Keratinocyte (primary cell): ENCODE measurements around the gene DNPH1. TPM values are rescaled to one million over a fixed set of nuclear protein-coding genes. Genes with fewer than 3 reads are reported as not detected.

Experiments used
- DNase-seq: peaks from one replicate; pipeline ENCODE4 v3.0.0-alpha.2; 2011; ENCODE audit warnings: low read depth, missing footprints, low spot score
- FAIRE-seq: peaks from 2 replicates; lab custom pipeline; 2011; peaks lifted over from hg19 to GRCh38; lab: Jason Lieb, UNC
- H2AFZ ChIP-seq: 2 replicates; pipeline ENCODE4 v1.6.0; 2012; ENCODE audit warnings: low read length, control low read depth, inconsistent platforms; ENCODE audit not compliant: control insufficient read depth
- H3K27ac ChIP-seq: 2 replicates; pipeline ENCODE4 v1.5.1; 2011; ENCODE audit warnings: low read length; ENCODE audit not compliant: control insufficient read depth, insufficient read depth
- H3K27me3 ChIP-seq: 3 replicates; pipeline ENCODE4 v1.6.0; 2011; ENCODE audit warnings: low read length; ENCODE audit not compliant: control insufficient read depth, insufficient read depth; ENCODE audit errors: extremely low read depth
- H3K36me3 ChIP-seq, 2 experiments: 2 replicates in 1 of 2; 3 replicates in 1 of 2; pipeline ENCODE4 v1.5.1; 2011; ENCODE audit warnings: low read length in 2 of 2, mild to moderate bottlenecking in 1 of 2; ENCODE audit not compliant: control insufficient read depth in 2 of 2, insufficient read depth in 2 of 2; ENCODE audit errors: extremely low read depth in 1 of 2
- H3K4me1 ChIP-seq: 3 replicates; pipeline ENCODE4 v1.5.1; 2011; ENCODE audit warnings: low read length; ENCODE audit not compliant: control insufficient read depth, insufficient read depth; ENCODE audit errors: extremely low read depth
- H3K4me2 ChIP-seq: 3 replicates; pipeline ENCODE4 v1.6.0; 2011; ENCODE audit warnings: low read depth, low read length; ENCODE audit not compliant: control insufficient read depth, insufficient read depth; ENCODE audit errors: extremely low read depth
- H3K4me3 ChIP-seq, 3 experiments: fragments of 200-600 bp in 1 of 3; sonication (generic) in 1 of 3; 2 replicates in 2 of 3; 3 replicates in 1 of 3; pipeline ENCODE4 v1.5.1; 2011 to 2016; ENCODE audit warnings: low read length in 3 of 3, mild to moderate bottlenecking in 3 of 3, control low read depth in 2 of 3, inconsistent platforms in 1 of 3, low read depth in 1 of 3, mixed read lengths in 1 of 3, mixed run types in 1 of 3, moderate library complexity in 1 of 3; ENCODE audit not compliant: control insufficient read depth in 2 of 3, insufficient read depth in 2 of 3; ENCODE audit errors: extremely low read depth in 1 of 3
- H3K79me2 ChIP-seq: 2 replicates; pipeline ENCODE4 v1.6.0; 2012; ENCODE audit warnings: low read length; ENCODE audit not compliant: control insufficient read depth, insufficient read depth
- H3K9ac ChIP-seq: 3 replicates; pipeline ENCODE4 v1.6.0; 2011; ENCODE audit warnings: low read length; ENCODE audit not compliant: control insufficient read depth, insufficient read depth; ENCODE audit errors: extremely low read depth
- H3K9me1 ChIP-seq: 3 replicates; pipeline ENCODE4 v1.6.0; 2011; ENCODE audit warnings: low read length; ENCODE audit not compliant: control insufficient read depth, insufficient read depth; ENCODE audit errors: extremely low read depth
- H3K9me3 ChIP-seq: 2 replicates; pipeline ENCODE4 v1.5.1; 2012; ENCODE audit warnings: low read depth, low read length; ENCODE audit not compliant: control insufficient read depth
- H4K20me1 ChIP-seq: 3 replicates; pipeline ENCODE4 v1.6.0; 2011; ENCODE audit warnings: low read length; ENCODE audit not compliant: control insufficient read depth, insufficient read depth; ENCODE audit errors: extremely low read depth
- CTCF ChIP-seq, 3 experiments: IDR thresholded peaks in 1 of 3; conservative IDR thresholded peaks in 1 of 3; optimal IDR thresholded peaks in 1 of 3; 2 replicates in 2 of 3; 3 replicates in 1 of 3; pipeline versions ENCODE3 to v1.5.1; 2011; ENCODE audit warnings: low read length in 3 of 3, mild to moderate bottlenecking in 3 of 3, moderate library complexity in 2 of 3, control low read depth in 1 of 3, inconsistent platforms in 1 of 3; ENCODE audit not compliant: insufficient read depth in 2 of 3; ENCODE audit errors: extremely low read depth in 1 of 3
- EZH2 ChIP-seq: IDR thresholded peaks from one replicate; pipeline ENCODE4 v1.6.1; 2012; ENCODE audit warnings: inconsistent platforms, mild to moderate bottlenecking, low read length, moderate library complexity
- dilution Hi-C: fragments of 300-500 bp; cut with MboI; formaldehyde crosslinking; loops from one replicate; pipeline ENCODE4 v1.7.0; 2020; ENCODE audit warnings: low sequenced_read_pairs; ENCODE audit not compliant: extremely low pct_ligation_motif_present
- polyA plus RNA-seq, 5 experiments: library from polyadenylated mRNA; depleted of rRNA in 3 of 5; stranded (reverse) in 3 of 5; stranded (forward) in 1 of 5; unstranded in 1 of 5; fragments of >200 nt; gene quantifications; 1 replicate in 1 of 5; 2 replicates in 3 of 5; 3 replicates in 1 of 5; pipeline versions ENCODE4 v1.2.1 to v1.2.3, GENCODE V29; 2011 to 2012; ENCODE audit warnings: missing spikeins in 2 of 5, low read depth in 1 of 5, low replicate concordance in 1 of 5

DNPH1 gene
- polyA plus RNA-seq, 1 donor (not counting 4 experiments of a cell fraction or from before 2014, with no cell fraction given) = 73.9 TPM

DNA sequence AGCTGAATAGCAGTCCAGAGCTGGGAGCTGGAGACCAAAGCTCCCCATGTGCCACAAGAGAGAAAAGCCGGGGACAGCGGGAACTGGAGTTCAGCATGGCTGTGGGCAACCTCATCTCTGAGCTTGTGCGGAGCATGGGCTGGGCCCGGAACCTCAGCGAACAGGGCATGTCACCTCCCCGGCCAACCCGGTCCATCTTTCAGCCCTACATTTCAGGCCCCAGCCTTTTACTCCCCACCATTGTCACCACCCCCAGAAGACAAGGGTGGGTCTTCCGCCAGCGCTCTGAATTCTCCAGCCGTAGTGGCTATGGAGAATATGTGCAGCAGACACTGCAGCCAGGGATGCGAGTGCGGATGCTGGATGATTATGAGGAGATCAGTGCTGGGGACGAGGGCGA, 43.3 kb downstream of the DNPH1 start:
- H3K36me3 ChIP-seq = peaks cover 5 to 23% of the 10 kb centered on the region in 2 experiments
- no peak overlapping the region for H3K4me2 ChIP-seq
- no peaks in the 10 kb centered on the region for H3K27me3 ChIP-seq
- TF ChIP-seq EZH2 (no peak), CTCF (optimal IDR thresholded peaks at IDR 0.05 in 1 of 3, IDR thresholded peaks at IDR 0.05 in 1 of 3, conservative IDR thresholded peaks at IDR 0.05 in 1 of 3; ENCODE audit: extremely low read depth in 1 of 3, insufficient read depth in 2 of 3, low read length in 3 of 3) (no peak)
- no peaks in the 10 kb centered on the region for H4K20me1 ChIP-seq
- H3K79me2 ChIP-seq = peaks cover 33% of the 10 kb centered on the region
- dilution Hi-C loops = no loop called here
- H3K4me3 ChIP-seq = no peak overlapping the region
- peak overlapping the region; percentile 72 for H3K27ac ChIP-seq
- no peaks in the 10 kb centered on the region for H3K9me3 ChIP-seq
- FAIRE-seq (no peak), DNase-seq (no peak)
- peak overlapping the region; percentile 50 for H3K9ac ChIP-seq
- H3K4me1 ChIP-seq = peaks cover 41% of the 10 kb centered on the region
- no peak overlapping the region for H2AFZ ChIP-seq
- peaks cover 6% of the 10 kb centered on the region for H3K9me1 ChIP-seq

DNA sequence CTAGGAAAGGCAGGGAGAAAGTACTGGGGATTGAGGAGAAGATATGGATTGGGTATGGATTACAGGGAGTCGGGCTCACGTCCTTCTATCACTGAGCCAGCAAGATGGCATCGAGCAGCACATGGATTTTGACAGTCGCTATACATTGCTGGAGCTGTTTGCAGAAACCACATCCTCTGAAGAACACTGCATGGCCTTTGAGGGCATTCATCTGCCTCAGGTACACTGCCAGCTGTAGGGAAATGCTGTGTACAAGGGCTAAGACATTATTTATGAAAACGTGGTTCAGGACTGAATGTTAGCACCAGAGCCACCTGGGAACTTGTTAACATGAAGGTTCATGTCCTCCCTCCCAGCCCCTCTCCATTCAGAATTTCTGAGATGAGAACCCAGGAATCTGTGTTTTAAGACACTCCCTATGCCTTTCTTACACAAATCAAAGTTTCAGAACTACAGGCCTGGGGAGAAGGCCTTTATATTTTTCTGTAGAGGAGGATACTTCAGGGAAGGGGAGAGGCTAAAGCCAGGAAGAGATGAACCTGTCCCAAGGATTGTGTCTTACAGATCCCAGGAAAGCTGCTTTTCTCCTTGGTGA, 43.8 kb downstream of the DNPH1 start:
- H2AFZ ChIP-seq = no peak overlapping the region
- dilution Hi-C loops = no loop called here
- H3K27me3 ChIP-seq = no peaks in the 10 kb centered on the region
- H3K9me1 ChIP-seq = peaks cover 6% of the 10 kb centered on the region
- H3K79me2 ChIP-seq = peaks cover 30% of the 10 kb centered on the region
- DNase-seq (no peak), FAIRE-seq (no peak)
- no peak overlapping the region for H3K4me2 ChIP-seq
- H3K4me1 ChIP-seq = peaks cover 41% of the 10 kb centered on the region
- H3K27ac ChIP-seq = no peak overlapping the region
- no peak for TF ChIP-seq EZH2
- no peak for TF ChIP-seq CTCF (optimal IDR thresholded peaks at IDR 0.05 in 1 of 3, IDR thresholded peaks at IDR 0.05 in 1 of 3, conservative IDR thresholded peaks at IDR 0.05 in 1 of 3; ENCODE audit: extremely low read depth in 1 of 3, insufficient read depth in 2 of 3, low read length in 3 of 3)
- no peaks in the 10 kb centered on the region for H4K20me1 ChIP-seq
- H3K9me3 ChIP-seq = no peaks in the 10 kb centered on the region
- H3K9ac ChIP-seq = no peak overlapping the region
- peaks cover 4 to 23% of the 10 kb centered on the region in 2 experiments for H3K36me3 ChIP-seq
- no peak overlapping the region for H3K4me3 ChIP-seq
